Chondrocyte (in vitro differentiated cells): Measurements from ENCODE around the gene GPATCH1. TPM values are rescaled to one million over a fixed set of nuclear protein-coding genes. Genes with fewer than 3 reads are reported as not detected.
A peak's percentile ranks its signal among the peaks of the same experiment; 100 is the strongest.

ENCODE experiments used
- DNase-seq: peaks from one replicate; pipeline ENCODE4 v3.0.0; 2021; ENCODE audit warnings: mixed read lengths, low spot score
- H3K27ac Mint-ChIP-seq: one replicate; pipeline ENCODE4 v1.8.0; 2021; ENCODE audit warnings: mild to moderate bottlenecking, moderate library complexity, mixed read lengths; ENCODE audit not compliant: unreplicated experiment
- H3K27me3 Mint-ChIP-seq: 2 replicates; pipeline ENCODE4 v1.8.0; 2021; ENCODE audit warnings: low read depth, mixed read lengths
- H3K36me3 Mint-ChIP-seq: 2 replicates; pipeline ENCODE4 v1.8.0; 2021; ENCODE audit warnings: low read depth, mixed read lengths
- H3K4me1 Mint-ChIP-seq: 2 replicates; pipeline ENCODE4 v1.8.0; 2021; ENCODE audit warnings: low read depth, mild to moderate bottlenecking, mixed read lengths
- H3K4me3 Mint-ChIP-seq: one replicate; pipeline ENCODE4 v1.8.0; 2021; ENCODE audit warnings: mild to moderate bottlenecking, moderate library complexity, mixed read lengths; ENCODE audit not compliant: unreplicated experiment
- H3K9me3 Mint-ChIP-seq: 2 replicates; pipeline ENCODE4 v1.8.0; 2021; ENCODE audit warnings: low read depth, mixed read lengths
- total RNA-seq: library from RNA; stranded (reverse); gene quantifications from 3 replicates; pipeline ENCODE4 v1.2.1, GENCODE V29; 2021
- TF ChIP-seq, protein P1 (sequence below): fragments of 200-600 bp; sonication (generic); IDR thresholded peaks from 2 replicates; pipeline ENCODE4 v1.5.0; 2021; ENCODE audit warnings: antibody characterized with exemption, mild to moderate bottlenecking, moderate library complexity

GPATCH1 gene
- total RNA-seq, 1 donor from 2014 or later = 7.1 TPM

- Mint-ChIP-seq H3K27me3 (no peaks in the 10 kb centered on the region), H3K27ac (no peak overlapping the region), H3K4me1 (peaks cover 11% of the 10 kb centered on the region), H3K36me3 (no peaks in the 10 kb centered on the region), H3K4me3 (no peak overlapping the region), H3K9me3 (no peaks in the 10 kb centered on the region)
- DNase-seq = no peak
- TF ChIP-seq, protein P1, sequence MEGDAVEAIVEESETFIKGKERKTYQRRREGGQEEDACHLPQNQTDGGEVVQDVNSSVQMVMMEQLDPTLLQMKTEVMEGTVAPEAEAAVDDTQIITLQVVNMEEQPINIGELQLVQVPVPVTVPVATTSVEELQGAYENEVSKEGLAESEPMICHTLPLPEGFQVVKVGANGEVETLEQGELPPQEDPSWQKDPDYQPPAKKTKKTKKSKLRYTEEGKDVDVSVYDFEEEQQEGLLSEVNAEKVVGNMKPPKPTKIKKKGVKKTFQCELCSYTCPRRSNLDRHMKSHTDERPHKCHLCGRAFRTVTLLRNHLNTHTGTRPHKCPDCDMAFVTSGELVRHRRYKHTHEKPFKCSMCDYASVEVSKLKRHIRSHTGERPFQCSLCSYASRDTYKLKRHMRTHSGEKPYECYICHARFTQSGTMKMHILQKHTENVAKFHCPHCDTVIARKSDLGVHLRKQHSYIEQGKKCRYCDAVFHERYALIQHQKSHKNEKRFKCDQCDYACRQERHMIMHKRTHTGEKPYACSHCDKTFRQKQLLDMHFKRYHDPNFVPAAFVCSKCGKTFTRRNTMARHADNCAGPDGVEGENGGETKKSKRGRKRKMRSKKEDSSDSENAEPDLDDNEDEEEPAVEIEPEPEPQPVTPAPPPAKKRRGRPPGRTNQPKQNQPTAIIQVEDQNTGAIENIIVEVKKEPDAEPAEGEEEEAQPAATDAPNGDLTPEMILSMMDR = no peak
Measured at GRCh38 chr19:33060586-33060985, 20.4 kb upstream of the GPATCH1 start.

DNA sequence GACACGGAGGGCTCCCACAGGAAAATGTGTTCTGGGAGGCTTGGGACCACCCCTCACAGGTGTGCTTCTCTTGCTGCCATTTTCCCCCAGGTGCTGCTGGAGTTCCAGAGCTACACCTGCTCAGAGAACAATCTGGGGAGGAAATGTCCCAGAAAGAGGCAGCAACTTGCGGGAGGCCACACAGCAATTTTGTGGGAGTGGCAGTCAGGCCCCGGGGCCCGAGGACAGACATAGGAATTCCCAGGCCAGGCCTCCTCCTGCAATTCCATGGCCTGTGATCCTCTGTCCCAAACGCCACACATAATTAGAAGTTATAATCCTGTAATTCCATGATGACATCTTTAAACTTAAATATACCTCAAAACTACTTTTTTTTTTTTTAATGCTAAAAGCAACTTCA is 18.1 kb upstream of the GPATCH1 start:
- H3K27ac Mint-ChIP-seq = no peak overlapping the region
- H3K36me3 Mint-ChIP-seq = no peaks in the 10 kb centered on the region
- H3K9me3 Mint-ChIP-seq = no peaks in the 10 kb centered on the region
- H3K27me3 Mint-ChIP-seq = no peaks in the 10 kb centered on the region
- H3K4me3 Mint-ChIP-seq = peak overlapping the region; percentile 36
- peaks cover 11% of the 10 kb centered on the region for H3K4me1 Mint-ChIP-seq
- TF ChIP-seq, protein P1 = no peak
- no peak for DNase-seq

DNA sequence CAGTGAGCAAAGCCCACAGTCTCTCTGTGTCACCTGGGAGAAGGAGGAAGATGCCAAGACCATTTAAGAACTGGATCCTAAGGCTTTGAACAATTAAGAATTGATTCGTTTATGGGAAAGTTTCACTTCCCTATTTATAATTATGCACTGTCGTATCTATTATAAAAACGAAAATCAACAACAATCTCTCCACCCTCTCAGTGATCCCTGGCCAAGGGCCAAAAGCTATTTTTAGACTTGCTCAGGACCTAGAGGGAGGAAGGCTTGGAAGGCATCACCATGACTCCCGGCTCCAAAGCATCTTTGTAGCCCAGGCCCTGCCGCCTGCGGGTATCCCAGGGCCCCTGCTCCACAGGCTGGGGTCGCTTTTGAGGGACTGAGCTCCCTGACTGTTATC is 17.6 kb upstream of the GPATCH1 start:
- H3K4me1 Mint-ChIP-seq = peaks cover 11% of the 10 kb centered on the region
- H3K4me3 Mint-ChIP-seq = peak overlapping the region; percentile 74
- H3K9me3 Mint-ChIP-seq = no peaks in the 10 kb centered on the region
- DNase-seq = no peak
- no peaks in the 10 kb centered on the region for H3K36me3 Mint-ChIP-seq
- TF ChIP-seq, protein P1 = no peak
- H3K27ac Mint-ChIP-seq = no peak overlapping the region
- no peaks in the 10 kb centered on the region for H3K27me3 Mint-ChIP-seq

- Mint-ChIP-seq H3K27me3 (no peaks in the 10 kb centered on the region), H3K27ac (peak overlapping the region; percentile 27), H3K4me1 (peaks cover 11% of the 10 kb centered on the region), H3K9me3 (no peaks in the 10 kb centered on the region), H3K4me3 (peak overlapping the region; percentile 74), H3K36me3 (no peaks in the 10 kb centered on the region)
- DNase-seq = no peak
- TF ChIP-seq, protein P1 = no peak
Measured at GRCh38 chr19:33063753-33064457, 17.1 kb upstream of the GPATCH1 start.

- TF ChIP-seq, protein P1 = peak; percentile 36
- Mint-ChIP-seq H3K27ac (no peak overlapping the region), H3K27me3 (no peaks in the 10 kb centered on the region), H3K36me3 (no peaks in the 10 kb centered on the region), H3K4me3 (peak overlapping the region; percentile 74), H3K4me1 (peaks cover 11% of the 10 kb centered on the region), H3K9me3 (no peaks in the 10 kb centered on the region)
- no peak for DNase-seq
Measured at GRCh38 chr19:33064458-33064791, 16.6 kb upstream of the GPATCH1 start.
